Skeletal muscle satellite cell (primary cell): ENCODE data around the gene AKAP5. TPM values are rescaled to one million over a fixed set of nuclear protein-coding genes. Genes with fewer than 3 reads are reported as not detected.
A peak's percentile ranks its signal among the peaks of the same experiment; 100 is the strongest.

Experiments used
- H3K27me3 ChIP-seq: 2 replicates; pipeline ENCODE4 v1.7.0; 2013; ENCODE audit warnings: low read length; ENCODE audit not compliant: control insufficient read depth, insufficient read depth
- H3K36me3 ChIP-seq: 2 replicates; pipeline ENCODE4 v1.7.0; 2013; ENCODE audit warnings: mild to moderate bottlenecking, control low read depth, low read length; ENCODE audit not compliant: insufficient read depth
- H3K4me1 ChIP-seq: 2 replicates; pipeline ENCODE4 v1.7.0; 2013; ENCODE audit warnings: low read length; ENCODE audit not compliant: control insufficient read depth, insufficient read depth
- H3K4me2 ChIP-seq: 2 replicates; pipeline ENCODE4 v1.7.0; 2013; ENCODE audit warnings: mild to moderate bottlenecking, low read length
- H3K4me3 ChIP-seq: 2 replicates; pipeline ENCODE4 v1.7.0; 2013; ENCODE audit warnings: low read length
- H3K9ac ChIP-seq: 2 replicates; pipeline ENCODE4 v1.7.0; 2013; ENCODE audit warnings: mild to moderate bottlenecking, low read depth, low read length, moderate library complexity
- H3K9me3 ChIP-seq: replicated peaks from 2 replicates; pipeline ENCODE4 v1.7.0; 2013; ENCODE audit warnings: mild to moderate bottlenecking, control low read depth, low read length
- total RNA-seq: library from RNA; depleted of rRNA; stranded (reverse); fragments of >200 nt; gene quantifications from 2 replicates; pipeline ENCODE4 v1.2.3, GENCODE V29; 2012; rRNA removed

The AKAP5 gene, protein sequence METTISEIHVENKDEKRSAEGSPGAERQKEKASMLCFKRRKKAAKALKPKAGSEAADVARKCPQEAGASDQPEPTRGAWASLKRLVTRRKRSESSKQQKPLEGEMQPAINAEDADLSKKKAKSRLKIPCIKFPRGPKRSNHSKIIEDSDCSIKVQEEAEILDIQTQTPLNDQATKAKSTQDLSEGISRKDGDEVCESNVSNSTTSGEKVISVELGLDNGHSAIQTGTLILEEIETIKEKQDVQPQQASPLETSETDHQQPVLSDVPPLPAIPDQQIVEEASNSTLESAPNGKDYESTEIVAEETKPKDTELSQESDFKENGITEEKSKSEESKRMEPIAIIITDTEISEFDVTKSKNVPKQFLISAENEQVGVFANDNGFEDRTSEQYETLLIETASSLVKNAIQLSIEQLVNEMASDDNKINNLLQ
- total RNA-seq, result 0.22 and 0.25 TPM in 2 replicates

DNA sequence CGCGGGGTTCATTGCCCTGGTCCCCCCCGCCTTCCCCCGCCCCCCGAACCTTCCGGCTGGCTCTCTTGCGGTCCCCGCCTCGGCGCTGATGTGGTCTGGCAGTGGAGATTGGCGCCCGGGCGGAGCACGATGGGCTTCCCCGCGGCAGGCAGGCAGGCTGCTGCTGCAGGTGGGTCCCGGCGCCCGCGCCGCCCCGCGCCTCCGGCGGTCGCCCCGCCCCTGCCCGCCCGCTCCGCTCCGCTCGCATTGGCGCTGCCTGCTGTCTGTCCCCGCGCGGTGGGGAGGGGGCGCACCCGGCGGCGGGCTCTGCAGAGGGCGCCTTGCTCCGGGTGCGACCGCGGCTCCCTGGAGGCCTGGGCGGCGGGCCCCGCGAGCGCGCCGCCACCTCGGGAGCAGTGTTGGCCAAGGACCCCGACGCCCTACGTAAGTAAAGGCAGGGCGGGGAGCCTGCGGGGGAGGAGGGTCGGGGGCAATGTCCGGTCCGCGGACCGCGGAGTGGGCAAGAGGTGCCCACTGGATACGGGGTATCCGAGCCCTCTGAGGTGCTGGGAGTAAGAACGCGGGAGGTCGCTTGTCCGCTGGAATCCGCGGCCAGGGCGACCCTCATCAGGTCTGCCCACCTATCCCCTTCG, at the start of gene AKAP5:
TSS of gene AKAP5 (plus strand) at position 309 of the 632 bp plus-strand sequence. CDS start 2,896 bp downstream, outside the sequence.
- H3K4me1 ChIP-seq, result peaks cover 9% of the 10 kb centered on the region
- H3K4me2 ChIP-seq, result peak within 1 kb of the TSS; percentile 90
- no peaks in the 10 kb centered on the region for H3K27me3 ChIP-seq
- H3K9me3 ChIP-seq, result no peaks in the 10 kb centered on the region
- H3K9ac ChIP-seq, result peak within 1 kb of the TSS; percentile 50
- peak within 1 kb of the TSS; percentile 71 for H3K4me3 ChIP-seq
- no peaks in the 10 kb centered on the region for H3K36me3 ChIP-seq

GRCh38 chr14:64416348-64416932, 48.9 kb upstream of the AKAP5 start:
- Histone ChIP-seq H3K9ac (no peak overlapping the region), H3K4me2 (no peak overlapping the region), H3K9me3 (no peaks in the 10 kb centered on the region), H3K36me3 (peaks cover 55% of the 10 kb centered on the region), H3K27me3 (no peaks in the 10 kb centered on the region), H3K4me3 (no peak overlapping the region), H3K4me1 (peaks cover 24% of the 10 kb centered on the region)

DNA sequence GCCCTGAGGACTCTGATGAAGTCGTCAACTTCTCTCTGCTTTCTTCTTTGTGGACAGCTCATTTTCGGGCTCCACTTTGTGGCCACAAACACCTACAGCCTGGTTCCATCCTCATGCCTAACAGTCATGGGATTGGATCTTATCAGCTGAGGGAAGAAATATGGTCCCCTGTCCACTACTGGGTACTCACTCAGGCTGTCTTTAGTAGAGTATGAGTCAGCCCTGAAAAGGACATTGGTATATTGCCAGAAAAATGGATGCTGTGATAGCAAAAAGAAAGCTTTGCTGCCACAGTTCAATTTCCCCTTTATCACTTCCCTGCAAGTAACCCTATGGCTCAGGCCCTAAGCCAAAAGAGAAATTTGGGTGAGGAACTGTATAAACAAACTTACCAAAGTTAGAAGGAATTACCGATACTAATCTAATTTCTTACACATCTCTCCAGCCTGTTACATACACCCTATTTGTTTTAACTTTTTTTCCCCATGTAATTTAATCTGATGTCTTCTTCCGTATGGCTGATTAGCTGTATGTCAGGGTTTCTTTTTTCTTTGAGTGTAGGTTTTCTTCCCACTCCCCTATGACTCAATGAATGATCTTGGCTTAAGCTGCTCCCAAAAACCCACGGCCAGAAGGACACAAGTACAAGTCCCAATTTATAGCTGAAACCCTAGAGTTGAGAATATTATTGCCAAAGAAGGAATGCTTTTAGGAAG, 48.1 kb upstream of the AKAP5 start:
- Histone ChIP-seq H3K36me3 (peaks cover 51% of the 10 kb centered on the region), H3K9ac (no peak overlapping the region), H3K27me3 (no peaks in the 10 kb centered on the region), H3K4me3 (no peak overlapping the region), H3K9me3 (no peaks in the 10 kb centered on the region), H3K4me2 (no peak overlapping the region), H3K4me1 (peaks cover 24% of the 10 kb centered on the region)

DNA sequence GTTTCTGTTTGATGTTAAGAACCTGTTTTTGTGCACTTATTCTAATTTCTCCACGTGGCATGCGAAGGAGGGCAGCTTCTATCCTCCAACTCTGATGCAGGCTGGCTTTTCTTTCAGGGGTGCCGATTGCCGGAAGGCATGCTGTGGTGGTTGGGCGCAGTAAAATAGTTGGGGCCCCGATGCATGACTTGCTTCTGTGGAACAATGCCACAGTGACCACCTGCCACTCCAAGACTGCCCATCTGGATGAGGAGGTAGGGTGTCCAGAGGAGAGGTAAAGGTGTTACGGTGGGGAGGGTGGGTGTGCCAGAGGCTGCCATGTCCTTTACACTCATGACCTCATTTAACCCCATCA, 47.6 kb upstream of the AKAP5 start:
- H3K9ac ChIP-seq, result no peak overlapping the region
- H3K4me3 ChIP-seq, result no peak overlapping the region

DNA sequence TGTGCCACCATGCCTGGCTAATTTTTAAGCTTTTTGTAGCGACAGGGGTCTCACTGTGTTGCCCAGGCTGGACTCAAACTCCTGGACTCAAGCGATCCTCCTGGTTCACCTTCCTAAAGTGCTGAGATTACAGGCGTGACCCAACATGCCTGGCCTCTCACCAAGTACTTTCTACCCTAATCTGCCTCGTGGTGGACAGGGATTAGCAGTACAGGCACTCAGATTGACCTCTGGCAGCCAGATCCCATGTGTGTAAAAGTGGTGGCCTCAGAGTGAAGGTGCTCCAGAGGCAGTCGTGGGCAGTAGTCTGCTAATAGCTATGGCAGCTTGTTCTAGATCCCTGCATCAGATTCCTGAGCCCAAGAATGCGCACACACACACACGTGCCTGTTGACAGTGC, 46.3 kb upstream of the AKAP5 start:
- Histone ChIP-seq H3K4me3 (no peak overlapping the region), H3K36me3 (peaks cover 50% of the 10 kb centered on the region), H3K27me3 (no peaks in the 10 kb centered on the region), H3K4me1 (peaks cover 27% of the 10 kb centered on the region), H3K4me2 (no peak overlapping the region), H3K9me3 (no peaks in the 10 kb centered on the region), H3K9ac (no peak overlapping the region)

More for the DNA sequence above, 47.6 kb upstream of the AKAP5 start:
- Histone ChIP-seq H3K9me3 (no peaks in the 10 kb centered on the region), H3K4me1 (peaks cover 24% of the 10 kb centered on the region), H3K36me3 (peaks cover 53% of the 10 kb centered on the region), H3K4me2 (no peak overlapping the region), H3K27me3 (no peaks in the 10 kb centered on the region)

- H3K4me1 ChIP-seq, result peaks cover 31% of the 10 kb centered on the region
- H3K27me3 ChIP-seq, result no peaks in the 10 kb centered on the region
- no peak overlapping the region for H3K4me3 ChIP-seq
- no peak overlapping the region for H3K9ac ChIP-seq
- peaks cover 50% of the 10 kb centered on the region for H3K36me3 ChIP-seq
- H3K9me3 ChIP-seq, result no peaks in the 10 kb centered on the region
- peak overlapping the region; percentile 48 for H3K4me2 ChIP-seq
Observed at GRCh38 chr14:64421166-64421565, 44.1 kb upstream of the AKAP5 start.

DNA sequence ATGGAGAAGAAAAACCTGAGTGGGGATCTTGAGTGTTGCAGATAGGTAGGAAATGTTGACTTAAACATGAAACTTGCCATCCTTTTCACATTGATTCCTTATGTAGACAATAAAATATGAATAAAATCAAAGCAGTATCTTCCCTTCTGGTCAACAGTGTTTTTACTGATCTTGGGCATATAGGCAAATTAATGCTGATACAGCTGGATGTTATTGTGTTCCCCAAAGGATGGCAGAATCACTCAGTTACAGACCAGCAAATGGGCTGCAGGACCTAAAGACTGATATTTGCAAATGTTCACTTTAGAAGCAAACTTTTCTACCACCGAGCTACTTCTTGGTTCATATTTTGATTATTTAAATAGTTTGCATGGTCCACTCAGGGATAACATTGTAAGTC, 43.3 kb upstream of the AKAP5 start:
- Histone ChIP-seq H3K4me1 (peaks cover 27% of the 10 kb centered on the region), H3K4me3 (no peak overlapping the region), H3K4me2 (no peak overlapping the region), H3K27me3 (no peaks in the 10 kb centered on the region), H3K36me3 (peaks cover 50% of the 10 kb centered on the region), H3K9ac (no peak overlapping the region), H3K9me3 (no peaks in the 10 kb centered on the region)

- no peak overlapping the region for H3K4me3 ChIP-seq
- H3K9ac ChIP-seq, result no peak overlapping the region
- peaks cover 57% of the 10 kb centered on the region for H3K36me3 ChIP-seq
- no peaks in the 10 kb centered on the region for H3K27me3 ChIP-seq
- no peaks in the 10 kb centered on the region for H3K9me3 ChIP-seq
- H3K4me2 ChIP-seq, result no peak overlapping the region
- peaks cover 19% of the 10 kb centered on the region for H3K4me1 ChIP-seq
Observed at GRCh38 chr14:64422756-64423155, 42.5 kb upstream of the AKAP5 start.

GRCh38 chr14:64423987-64424386, 41.3 kb upstream of the AKAP5 start:
- no peaks in the 10 kb centered on the region for H3K27me3 ChIP-seq
- H3K4me2 ChIP-seq, result no peak overlapping the region
- peaks cover 19% of the 10 kb centered on the region for H3K4me1 ChIP-seq
- H3K4me3 ChIP-seq, result no peak overlapping the region
- no peak overlapping the region for H3K9ac ChIP-seq
- H3K36me3 ChIP-seq, result peaks cover 55% of the 10 kb centered on the region
- no peaks in the 10 kb centered on the region for H3K9me3 ChIP-seq

DNA sequence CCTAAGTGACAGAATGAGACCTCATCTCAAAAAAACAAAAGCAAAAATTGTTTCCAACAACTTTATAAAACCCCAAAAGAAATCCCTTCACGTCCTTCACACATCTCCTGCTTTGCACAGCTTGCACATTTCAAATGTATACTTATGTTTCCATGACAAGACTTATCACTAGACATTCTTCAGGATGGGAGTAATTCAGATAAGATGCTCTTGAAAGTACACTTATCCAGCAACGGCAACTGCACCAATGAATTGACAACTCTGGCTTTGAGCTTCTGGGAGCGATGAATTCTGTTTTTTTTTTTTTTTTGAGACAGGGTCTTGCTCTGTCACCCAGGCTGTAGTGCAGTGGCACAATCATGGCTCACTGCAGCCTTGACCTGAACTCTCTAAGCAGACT, 30.8 kb upstream of the AKAP5 start:
- no peak overlapping the region for H3K4me2 ChIP-seq
- H3K9ac ChIP-seq, result no peak overlapping the region
- peaks cover 42% of the 10 kb centered on the region for H3K36me3 ChIP-seq
- H3K27me3 ChIP-seq, result no peaks in the 10 kb centered on the region
- H3K4me3 ChIP-seq, result no peak overlapping the region
- no peaks in the 10 kb centered on the region for H3K9me3 ChIP-seq
- peaks cover 29% of the 10 kb centered on the region for H3K4me1 ChIP-seq

DNA sequence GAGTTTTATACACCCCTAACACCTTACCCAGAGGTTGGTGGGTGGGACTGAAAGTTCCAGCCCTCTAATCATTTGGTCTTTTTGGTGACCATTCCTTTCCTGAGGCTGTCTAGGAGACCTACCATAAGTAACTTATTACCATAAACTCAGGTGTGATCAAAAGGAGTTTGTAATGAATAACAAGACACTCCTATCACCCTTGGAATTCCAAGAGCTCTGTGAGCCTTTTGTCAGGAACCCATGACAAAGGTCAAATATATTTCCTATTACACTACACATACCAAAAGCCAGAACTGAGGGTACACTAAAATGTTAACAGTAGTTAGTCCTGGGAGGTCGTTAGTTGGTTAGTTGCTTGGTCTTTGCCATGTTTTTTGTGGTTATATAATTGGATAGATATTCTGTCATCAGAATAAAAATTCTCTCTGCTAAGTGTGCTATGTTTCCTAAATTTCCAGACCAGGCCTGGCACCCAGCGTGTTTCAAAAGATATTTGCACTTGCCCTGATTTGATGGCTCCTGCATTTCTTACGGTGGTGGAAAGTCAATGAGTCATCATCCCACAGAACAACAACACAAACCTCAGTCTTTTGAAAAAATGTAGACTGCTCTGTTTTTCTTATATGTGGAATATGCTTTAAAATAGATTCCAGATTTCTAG, 27.0 kb upstream of the AKAP5 start:
- Histone ChIP-seq H3K4me3 (peak overlapping the region; percentile 36), H3K27me3 (no peaks in the 10 kb centered on the region), H3K36me3 (peaks cover 46% of the 10 kb centered on the region), H3K4me2 (peak overlapping the region; percentile 70), H3K9me3 (no peaks in the 10 kb centered on the region), H3K4me1 (peaks cover 38% of the 10 kb centered on the region), H3K9ac (peak overlapping the region; percentile 7)
